ENCODE measurements around the gene FZR1. TPM values are rescaled to one million over a fixed set of nuclear protein-coding genes. Genes with fewer than 3 reads are reported as not detected.

The FZR1 gene
- total RNA-seq, 1 experiment from 2014 or later, result 87.4 TPM

GRCh38 chr19:3572132-3572854 lies 66.2 kb downstream of the FZR1 start:
- TF ChIP-seq EZH2 (IDR thresholded peaks at IDR 0.05; ENCODE audit: borderline replicate concordance, low read depth, low read length, poor library complexity, severe bottlenecking), result no peak
- TF ChIP-seq CTCF (conservative IDR thresholded peaks at IDR 0.05; ENCODE audit: low read depth, low read length), result no peak
- POLR2A ChIA-PET (ENCODE audit: low non-redundant PET), result no interaction called here
- Histone ChIP-seq H3K4me3 (ENCODE audit: low read depth, low read length, poor library complexity, severe bottlenecking) (peak overlapping the region; percentile 86), H3K36me3 (ENCODE audit: insufficient read depth, low read length, poor library complexity, severe bottlenecking) (peaks cover 15% of the 10 kb centered on the region), H3K27ac (ENCODE audit: low read depth, low read length, poor library complexity, severe bottlenecking) (no peak overlapping the region), H3K27me3 (replicated peaks; ENCODE audit: insufficient read depth, low read depth, low read length, poor library complexity) (no peaks in the 10 kb centered on the region), H3K4me1 (ENCODE audit: insufficient read depth, low read length, poor library complexity, severe bottlenecking) (peaks cover 16% of the 10 kb centered on the region), H3K9me3 (ENCODE audit: low read depth, low read length, poor library complexity, severe bottlenecking) (no peaks in the 10 kb centered on the region)
- no TSS peak for BruUV-seq (replicated peaks)
- CTCF ChIA-PET, result no interaction called here
- DNase-seq (ENCODE audit: low spot score), result peak; percentile 100
- intact Hi-C loops (cut with micrococcal nuclease; ENCODE audit: unreplicated experiment), result no loop called here

GRCh38 chr19:3572855-3573161 lies 66.7 kb downstream of the FZR1 start, which contains the start of gene HMG20B:
TSS of gene HMG20B (plus strand) at chr19:3572944. CDS start at chr19:3573310, 366 bp downstream.
- peak within 1 kb of the TSS; percentile 84 for H3K27ac ChIP-seq (ENCODE audit: low read depth, low read length, poor library complexity, severe bottlenecking)

GRCh38 chr19:3573162-3573857 lies 67.2 kb downstream of the FZR1 start:
- CTCF ChIA-PET, result interaction anchor here (0.8 kb wide), 1 partner anchor 298 kb away, joined by 3 read pairs; no protein-coding TSS in a partner anchor
- Histone ChIP-seq H3K36me3 (ENCODE audit: insufficient read depth, low read length, poor library complexity, severe bottlenecking) (peaks cover 15% of the 10 kb centered on the region), H3K4me3 (ENCODE audit: low read depth, low read length, poor library complexity, severe bottlenecking) (peak overlapping the region; percentile 86), H3K27ac (ENCODE audit: low read depth, low read length, poor library complexity, severe bottlenecking) (peak overlapping the region; percentile 84), H3K4me1 (ENCODE audit: insufficient read depth, low read length, poor library complexity, severe bottlenecking) (peaks cover 16% of the 10 kb centered on the region), H3K9me3 (ENCODE audit: low read depth, low read length, poor library complexity, severe bottlenecking) (no peaks in the 10 kb centered on the region), H3K27me3 (replicated peaks; ENCODE audit: insufficient read depth, low read depth, low read length, poor library complexity) (no peaks in the 10 kb centered on the region)
- DNase-seq (ENCODE audit: low spot score), result no peak
- POLR2A ChIA-PET (ENCODE audit: low non-redundant PET), result interaction anchor here (0.6 kb wide), 1 partner anchor 57 kb away, joined by 4 read pairs; no protein-coding TSS in a partner anchor
- intact Hi-C loops (cut with micrococcal nuclease; ENCODE audit: unreplicated experiment), result no loop called here
- BruUV-seq (replicated peaks), result TSS peak; percentile 56
- TF ChIP-seq EZH2 (IDR thresholded peaks at IDR 0.05; ENCODE audit: borderline replicate concordance, low read depth, low read length, poor library complexity, severe bottlenecking) (no peak), CTCF (conservative IDR thresholded peaks at IDR 0.05; ENCODE audit: low read depth, low read length) (no peak)

More at GRCh38 chr19:3572855-3573161, 66.7 kb downstream of the FZR1 start, which contains the start of gene HMG20B:
- intact Hi-C loops (cut with micrococcal nuclease; ENCODE audit: unreplicated experiment), result no loop called here
- peaks cover 15% of the 10 kb centered on the region for H3K36me3 ChIP-seq (ENCODE audit: insufficient read depth, low read length, poor library complexity, severe bottlenecking)
- no TSS peak for BruUV-seq (replicated peaks)
- no peaks in the 10 kb centered on the region for H3K27me3 ChIP-seq (replicated peaks; ENCODE audit: insufficient read depth, low read depth, low read length, poor library complexity)
- TF ChIP-seq EZH2 (IDR thresholded peaks at IDR 0.05; ENCODE audit: borderline replicate concordance, low read depth, low read length, poor library complexity, severe bottlenecking), result no peak
- no peak for TF ChIP-seq CTCF (conservative IDR thresholded peaks at IDR 0.05; ENCODE audit: low read depth, low read length)
- peaks cover 16% of the 10 kb centered on the region for H3K4me1 ChIP-seq (ENCODE audit: insufficient read depth, low read length, poor library complexity, severe bottlenecking)
- no peak for DNase-seq (ENCODE audit: low spot score)
- H3K9me3 ChIP-seq (ENCODE audit: low read depth, low read length, poor library complexity, severe bottlenecking), result no peaks in the 10 kb centered on the region
- POLR2A ChIA-PET (ENCODE audit: low non-redundant PET), result no interaction called here
- CTCF ChIA-PET, result no interaction called here
- H3K4me3 ChIP-seq (ENCODE audit: low read depth, low read length, poor library complexity, severe bottlenecking), result peak within 1 kb of the TSS; percentile 86

All from A673 (cell line).